Muscle of leg (tissue), 11 donors: ENCODE measurements around the gene ETFA. TPM values are rescaled to one million over a fixed set of nuclear protein-coding genes. Genes with fewer than 3 reads are reported as not detected.

Experiments used
- DNase-seq: peaks from one replicate; pipeline ENCODE4 v3.0.0; 2013
- H3K27ac ChIP-seq: one replicate; pipeline ENCODE4 v1.5.1; 2013; ENCODE audit warnings: mild to moderate bottlenecking, low read length, control low read depth
- H3K27me3 ChIP-seq: one replicate; pipeline ENCODE4 v1.6.1; 2013; ENCODE audit warnings: low read length; ENCODE audit not compliant: control insufficient read depth, insufficient read depth
- H3K36me3 ChIP-seq: one replicate; pipeline ENCODE4 v1.6.1; 2013; ENCODE audit warnings: low read length; ENCODE audit not compliant: control insufficient read depth, insufficient read depth
- H3K4me1 ChIP-seq: one replicate; pipeline ENCODE4 v1.6.1; 2013; ENCODE audit warnings: low read length; ENCODE audit not compliant: control insufficient read depth, insufficient read depth
- H3K4me3 ChIP-seq: one replicate; pipeline ENCODE4 v1.5.1; 2013; ENCODE audit warnings: low read length, control low read depth
- H3K9me3 ChIP-seq: replicated peaks from 2 replicates; pipeline ENCODE4 v1.6.1; 2013; ENCODE audit warnings: low read depth, low read length; ENCODE audit not compliant: control insufficient read depth
- WGBS: methylation state at CpG from one replicate; pipeline ENCODE4 v1.1.5; 2013; ENCODE audit warnings: missing lambda C conversion rate; ENCODE audit not compliant: insufficient coverage; 5-methylcytosine and 5-hydroxymethylcytosine counted together
- polyA plus RNA-seq, 8 donors: library from polyadenylated mRNA; unstranded; fragments of 120-200 nt; gene quantifications; one replicate each; pipeline versions ENCODE4 v1.2.1 to v1.2.3, GENCODE V29; 2013; ENCODE audit warnings: inconsistent platforms in 1 of 8, low replicate concordance in 1 of 8; ENCODE audit not compliant: insufficient read length in 8 of 8, insufficient read depth in 1 of 8
- total RNA-seq: library from RNA; stranded (reverse); fragments of 120-200 nt; gene quantifications from one replicate; pipeline ENCODE4 v1.2.4, GENCODE V29; 2013

ETFA gene
- total and polyA plus RNA-seq, 9 donors: 112 to 141 (median 119) TPM

GRCh38 chr15:76190751-76191538 is 120.3 kb downstream of the ETFA start:
- Histone ChIP-seq H3K4me1 (peaks cover 9% of the 10 kb centered on the region), H3K36me3 (no peaks in the 10 kb centered on the region), H3K27ac (no peak overlapping the region), H3K27me3 (peaks cover 35% of the 10 kb centered on the region), H3K9me3 (no peaks in the 10 kb centered on the region), H3K4me3 (no peak overlapping the region)
- WGBS: 21% methylated on average over 32 of the region's 34 CpGs
- DNase-seq: peak; percentile 71

- Histone ChIP-seq H3K27ac (no peak overlapping the region), H3K27me3 (peaks cover 35% of the 10 kb centered on the region), H3K4me1 (peaks cover 9% of the 10 kb centered on the region), H3K9me3 (no peaks in the 10 kb centered on the region), H3K36me3 (no peaks in the 10 kb centered on the region), H3K4me3 (no peak overlapping the region)
- no peak for DNase-seq
- WGBS: 50% methylated on average over 12 of the region's 12 CpGs
These were observed 121.2 kb downstream of the ETFA start for GRCh38 chr15:76190070-76190564.

- Histone ChIP-seq H3K27me3 (peaks cover 35% of the 10 kb centered on the region), H3K4me3 (no peak overlapping the region), H3K4me1 (peaks cover 9% of the 10 kb centered on the region), H3K36me3 (no peaks in the 10 kb centered on the region), H3K27ac (no peak overlapping the region), H3K9me3 (no peaks in the 10 kb centered on the region)
- WGBS: 71% methylated on average over 2 of the region's 2 CpGs
- no peak for DNase-seq
These were observed 122.2 kb downstream of the ETFA start for GRCh38 chr15:76189106-76189505.

DNA sequence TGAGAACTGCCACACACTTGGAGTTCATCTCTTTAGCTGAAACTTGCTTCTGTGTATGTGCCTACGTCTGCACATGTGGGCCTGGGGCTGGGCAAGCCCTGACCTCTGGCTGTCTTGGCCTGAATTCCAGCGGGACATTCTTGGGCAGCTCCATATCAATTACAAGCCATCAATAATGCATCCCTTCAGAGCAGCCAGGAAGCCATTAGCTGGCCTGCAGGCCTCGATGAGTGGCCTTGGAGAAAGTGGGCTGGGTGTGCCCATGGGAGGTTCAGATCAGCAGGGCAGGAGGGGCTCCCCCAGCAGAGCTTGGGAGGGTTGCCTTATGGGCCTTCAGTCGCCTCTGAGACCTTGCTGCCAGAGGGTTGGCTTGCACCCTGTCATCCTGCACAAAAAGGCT is 124.1 kb downstream of the ETFA start:
- H3K27ac ChIP-seq: no peak overlapping the region
- H3K36me3 ChIP-seq: no peaks in the 10 kb centered on the region
- peaks cover 31% of the 10 kb centered on the region for H3K27me3 ChIP-seq
- H3K9me3 ChIP-seq: no peaks in the 10 kb centered on the region
- H3K4me3 ChIP-seq: no peak overlapping the region
- WGBS: 47% methylated on average over 2 of the region's 4 CpGs
- no peak for DNase-seq
- H3K4me1 ChIP-seq: peaks cover 12% of the 10 kb centered on the region

- no peak for DNase-seq
- no peaks in the 10 kb centered on the region for H3K9me3 ChIP-seq
- no peaks in the 10 kb centered on the region for H3K36me3 ChIP-seq
- no peak overlapping the region for H3K4me3 ChIP-seq
- H3K27me3 ChIP-seq: peaks cover 17% of the 10 kb centered on the region
- 83% methylated on average over 1 of the region's 3 CpGs for WGBS
- H3K27ac ChIP-seq: no peak overlapping the region
- peaks cover 4% of the 10 kb centered on the region for H3K4me1 ChIP-seq
These were observed 125.6 kb downstream of the ETFA start for GRCh38 chr15:76185716-76186115.

DNA sequence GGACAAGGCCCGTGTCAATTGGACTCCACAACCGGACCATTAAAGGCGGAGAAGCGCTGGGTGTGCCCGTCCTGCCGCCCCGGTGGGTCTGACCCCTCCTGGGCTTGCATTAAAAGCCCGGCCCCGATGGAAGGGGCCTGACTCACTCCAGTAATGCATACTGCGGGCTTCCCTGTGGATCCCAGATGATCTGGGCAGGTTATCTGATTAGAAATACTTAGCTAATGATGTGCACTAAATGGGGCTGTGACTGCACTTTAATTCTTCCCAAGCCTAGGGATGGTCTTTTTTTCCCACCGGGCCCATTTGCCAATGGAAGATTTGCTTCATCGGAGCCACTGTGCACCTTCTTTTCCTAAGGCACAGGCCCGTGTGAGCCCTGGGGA is 126.6 kb downstream of the ETFA start:
- peaks cover 7% of the 10 kb centered on the region for H3K27me3 ChIP-seq
- no peak for DNase-seq
- no peaks in the 10 kb centered on the region for H3K9me3 ChIP-seq
- no peak overlapping the region for H3K27ac ChIP-seq
- no peak overlapping the region for H3K4me3 ChIP-seq
- H3K36me3 ChIP-seq: no peaks in the 10 kb centered on the region
- H3K4me1 ChIP-seq: peaks cover 2% of the 10 kb centered on the region
- 43% methylated on average over 9 of the region's 13 CpGs for WGBS

DNA sequence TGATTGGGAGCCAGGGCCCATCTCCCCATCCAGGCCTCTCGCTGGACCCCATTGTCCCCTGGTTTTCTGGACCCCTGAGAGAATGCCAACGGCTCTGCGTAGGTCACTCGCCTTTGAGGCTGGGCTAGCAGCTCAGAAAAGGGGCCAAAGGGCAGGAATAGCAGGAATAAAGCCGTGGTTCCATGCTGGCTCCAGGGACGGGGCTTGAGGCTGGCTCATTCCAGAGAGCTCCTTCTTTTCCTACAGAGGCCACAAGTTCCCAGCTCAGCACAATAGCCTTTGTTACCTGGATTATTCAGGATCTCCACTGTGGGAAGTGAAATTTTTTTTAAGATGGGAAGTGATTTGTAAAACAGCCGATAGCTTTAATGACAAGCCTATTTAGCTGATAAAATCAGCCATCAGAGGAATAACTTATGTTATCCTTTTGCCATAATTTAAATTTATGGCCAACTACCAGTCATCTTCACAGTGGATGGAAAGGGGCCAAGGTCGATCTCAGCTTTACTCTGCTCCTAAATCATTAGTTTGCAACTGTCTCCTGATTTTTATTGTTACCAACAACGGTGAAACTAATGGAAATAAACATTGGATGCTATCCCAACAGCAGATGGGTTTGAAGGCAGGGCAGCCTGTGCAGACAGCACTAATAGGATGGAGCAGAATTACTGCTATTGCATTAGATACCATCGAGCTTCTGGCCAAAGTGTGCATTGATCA is 127.2 kb downstream of the ETFA start:
- Histone ChIP-seq H3K27ac (no peak overlapping the region), H3K9me3 (no peaks in the 10 kb centered on the region), H3K4me3 (no peak overlapping the region), H3K36me3 (no peaks in the 10 kb centered on the region), H3K4me1 (peaks cover 2% of the 10 kb centered on the region), H3K27me3 (peaks cover 7% of the 10 kb centered on the region)
- WGBS: 39% methylated on average over 2 of the region's 10 CpGs
- DNase-seq: peak; percentile 65

- no peak for DNase-seq
- Histone ChIP-seq H3K36me3 (no peaks in the 10 kb centered on the region), H3K27me3 (peaks cover 23% of the 10 kb centered on the region), H3K4me1 (peaks cover 16% of the 10 kb centered on the region), H3K9me3 (no peaks in the 10 kb centered on the region), H3K4me3 (no peak overlapping the region), H3K27ac (no peak overlapping the region)
- 73% methylated on average over 3 of the region's 9 CpGs for WGBS
These were observed 129.6 kb downstream of the ETFA start for GRCh38 chr15:76181705-76182107.

DNA sequence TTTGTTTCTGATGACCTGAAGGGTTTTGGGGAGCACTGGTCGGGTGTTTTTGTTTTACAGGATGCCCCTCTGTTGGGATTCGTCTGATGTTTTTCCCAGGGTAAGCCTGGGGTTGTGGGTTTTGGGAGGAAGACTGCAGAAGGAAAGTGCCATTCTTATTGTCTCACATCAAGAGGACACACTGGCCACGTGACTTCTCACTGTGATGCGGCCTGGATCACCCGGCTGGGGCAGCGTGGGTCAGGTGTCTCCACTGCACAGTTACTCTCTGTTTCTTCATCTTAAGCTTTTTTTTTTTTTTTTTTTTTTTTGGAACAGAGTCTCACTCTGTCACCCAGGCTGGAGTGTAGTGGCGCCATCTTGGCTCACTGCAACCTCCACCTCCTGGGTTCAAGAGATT is 130.9 kb downstream of the ETFA start:
- no peaks in the 10 kb centered on the region for H3K9me3 ChIP-seq
- H3K4me3 ChIP-seq: no peak overlapping the region
- H3K27ac ChIP-seq: no peak overlapping the region
- no peak for DNase-seq
- peaks cover 16% of the 10 kb centered on the region for H3K4me1 ChIP-seq
- H3K36me3 ChIP-seq: no peaks in the 10 kb centered on the region
- WGBS: 87% methylated on average over 5 of the region's 7 CpGs
- H3K27me3 ChIP-seq: peaks cover 27% of the 10 kb centered on the region

- no peak for DNase-seq
- H3K9me3 ChIP-seq: no peaks in the 10 kb centered on the region
- peaks cover 27% of the 10 kb centered on the region for H3K27me3 ChIP-seq
- H3K4me1 ChIP-seq: peaks cover 16% of the 10 kb centered on the region
- H3K4me3 ChIP-seq: no peak overlapping the region
- WGBS: 79% methylated on average over 2 of the region's 4 CpGs
- H3K36me3 ChIP-seq: no peaks in the 10 kb centered on the region
- peak overlapping the region; percentile 71 for H3K27ac ChIP-seq
These were observed 132.2 kb downstream of the ETFA start for GRCh38 chr15:76179023-76179422.
